BE2C (cell line): ENCODE results near the gene RAB11FIP3.

Experiments
- DNase-seq: peaks from one replicate; pipeline ENCODE4 v3.0.0-alpha.2; 2020
- H3K27me3 ChIP-seq: fragments of 250-450 bp; sonication (Bioruptor Pico); 2 replicates; pipeline ENCODE4 v1.5.1; 2020; ENCODE audit warnings: mild to moderate bottlenecking
- H3K36me3 ChIP-seq: fragments of 250-450 bp; sonication (Bioruptor Pico); 2 replicates; pipeline ENCODE4 v1.5.1; 2020; ENCODE audit warnings: mild to moderate bottlenecking
- H3K4me1 ChIP-seq: fragments of 250-450 bp; sonication (Bioruptor Pico); 2 replicates; pipeline ENCODE4 v1.5.1; 2020
- H3K4me3 ChIP-seq: 2 replicates; pipeline ENCODE4 v1.5.1; 2011; ENCODE audit warnings: low read depth, low read length
- H3K9me3 ChIP-seq: fragments of 250-450 bp; sonication (Bioruptor Pico); 2 replicates; pipeline ENCODE4 v1.5.1; 2020
- TF ChIP-seq, protein P1 (sequence below): IDR thresholded peaks from 2 replicates; pipeline ENCODE4 v1.5.1; 2012; ENCODE audit warnings: mild to moderate bottlenecking, low read depth, low read length

The RAB11FIP3 gene

DNA sequence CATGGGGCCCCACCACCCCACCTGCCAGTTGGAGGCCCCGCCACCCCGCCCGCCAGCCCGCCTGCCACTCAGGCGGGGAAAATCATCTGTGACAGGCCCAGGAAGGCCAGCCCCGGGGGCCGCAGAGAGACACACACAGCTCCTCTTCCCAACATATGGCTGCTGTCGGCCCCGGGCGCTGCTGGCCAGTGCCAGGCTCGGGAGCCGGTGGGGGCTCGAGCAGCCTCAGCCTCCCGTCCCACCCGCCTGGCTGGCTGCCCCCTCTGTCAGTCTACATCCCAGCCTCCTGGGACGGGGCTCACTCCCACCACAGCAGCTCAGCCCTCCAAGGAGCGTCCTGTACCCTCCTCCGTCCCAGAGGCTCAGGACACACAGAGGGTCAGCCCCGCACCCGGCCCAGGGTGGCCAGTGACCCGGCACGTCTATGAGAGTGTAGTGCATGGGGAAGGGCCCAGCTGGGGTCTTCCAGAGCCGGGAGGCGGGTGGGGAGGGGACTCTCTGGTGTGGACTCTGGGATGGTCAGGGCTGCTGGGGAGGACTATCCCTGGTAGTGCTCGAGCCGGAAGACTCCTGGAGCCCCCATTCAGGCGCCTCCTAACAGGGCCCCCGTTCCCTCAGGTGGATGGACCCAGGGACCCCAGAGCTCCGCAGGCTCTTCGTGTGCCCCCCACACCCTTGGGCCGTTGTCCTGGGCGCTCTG is 131.2 kb downstream of the RAB11FIP3 start:
- Histone ChIP-seq H3K27me3 (peaks cover 25% of the 10 kb centered on the region), H3K36me3 (peaks cover 18% of the 10 kb centered on the region)
- DNase-seq = no peak

DNA sequence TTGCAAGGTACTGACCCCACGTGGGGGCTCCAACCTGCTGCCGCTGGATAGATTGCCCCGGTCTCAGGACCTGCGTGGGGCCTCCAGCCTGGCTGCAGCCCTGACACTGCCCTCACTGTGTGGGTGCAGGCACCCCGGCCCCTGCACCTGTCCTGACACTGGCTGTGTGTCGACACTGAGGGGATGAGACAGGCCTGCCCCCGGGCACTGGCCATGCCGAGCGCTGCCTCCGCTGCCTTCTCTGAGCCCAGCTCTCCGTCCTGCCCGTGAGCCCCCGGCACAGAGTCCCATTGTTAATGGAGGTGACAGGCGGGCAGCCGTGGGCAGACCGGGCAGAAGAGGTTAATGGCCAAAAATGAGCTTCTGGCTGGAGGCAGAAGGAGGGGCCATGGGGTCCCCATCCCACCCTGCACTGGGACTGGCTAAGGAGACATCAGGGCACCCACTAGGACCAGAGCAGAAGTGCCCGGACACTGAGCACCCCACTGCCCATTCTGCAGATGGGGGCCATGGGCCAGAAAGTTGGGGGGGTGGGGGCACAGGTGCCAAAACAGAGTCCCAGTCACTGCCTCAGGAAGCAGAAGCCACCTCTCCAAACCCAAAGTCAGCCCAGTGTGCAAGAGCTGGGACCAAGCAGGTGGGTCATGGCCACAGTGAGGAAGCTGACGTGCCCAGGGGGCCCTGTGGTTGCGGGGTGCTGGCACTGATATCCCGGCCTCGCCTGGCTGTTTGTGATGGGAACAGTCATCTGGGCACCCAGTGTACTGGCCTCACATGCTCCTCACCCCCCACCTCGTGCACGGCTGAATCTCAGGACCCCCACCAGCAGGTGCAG is 132.2 kb downstream of the RAB11FIP3 start:
- Histone ChIP-seq H3K36me3 (peaks cover 10% of the 10 kb centered on the region; the same call in 1 of the 2 replicates), H3K4me1 (peaks cover 16% of the 10 kb centered on the region), H3K4me3 (no peak overlapping the region), H3K27me3 (peaks cover 25% of the 10 kb centered on the region), H3K9me3 (no peaks in the 10 kb centered on the region)
- DNase-seq = no peak
- TF ChIP-seq, protein P1, sequence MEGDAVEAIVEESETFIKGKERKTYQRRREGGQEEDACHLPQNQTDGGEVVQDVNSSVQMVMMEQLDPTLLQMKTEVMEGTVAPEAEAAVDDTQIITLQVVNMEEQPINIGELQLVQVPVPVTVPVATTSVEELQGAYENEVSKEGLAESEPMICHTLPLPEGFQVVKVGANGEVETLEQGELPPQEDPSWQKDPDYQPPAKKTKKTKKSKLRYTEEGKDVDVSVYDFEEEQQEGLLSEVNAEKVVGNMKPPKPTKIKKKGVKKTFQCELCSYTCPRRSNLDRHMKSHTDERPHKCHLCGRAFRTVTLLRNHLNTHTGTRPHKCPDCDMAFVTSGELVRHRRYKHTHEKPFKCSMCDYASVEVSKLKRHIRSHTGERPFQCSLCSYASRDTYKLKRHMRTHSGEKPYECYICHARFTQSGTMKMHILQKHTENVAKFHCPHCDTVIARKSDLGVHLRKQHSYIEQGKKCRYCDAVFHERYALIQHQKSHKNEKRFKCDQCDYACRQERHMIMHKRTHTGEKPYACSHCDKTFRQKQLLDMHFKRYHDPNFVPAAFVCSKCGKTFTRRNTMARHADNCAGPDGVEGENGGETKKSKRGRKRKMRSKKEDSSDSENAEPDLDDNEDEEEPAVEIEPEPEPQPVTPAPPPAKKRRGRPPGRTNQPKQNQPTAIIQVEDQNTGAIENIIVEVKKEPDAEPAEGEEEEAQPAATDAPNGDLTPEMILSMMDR = no peak

More for the DNA sequence above, 131.2 kb downstream of the RAB11FIP3 start:
- Histone ChIP-seq H3K9me3 (no peaks in the 10 kb centered on the region), H3K4me1 (peaks cover 16% of the 10 kb centered on the region), H3K4me3 (no peak overlapping the region)
- TF ChIP-seq, protein P1 = no peak

DNA sequence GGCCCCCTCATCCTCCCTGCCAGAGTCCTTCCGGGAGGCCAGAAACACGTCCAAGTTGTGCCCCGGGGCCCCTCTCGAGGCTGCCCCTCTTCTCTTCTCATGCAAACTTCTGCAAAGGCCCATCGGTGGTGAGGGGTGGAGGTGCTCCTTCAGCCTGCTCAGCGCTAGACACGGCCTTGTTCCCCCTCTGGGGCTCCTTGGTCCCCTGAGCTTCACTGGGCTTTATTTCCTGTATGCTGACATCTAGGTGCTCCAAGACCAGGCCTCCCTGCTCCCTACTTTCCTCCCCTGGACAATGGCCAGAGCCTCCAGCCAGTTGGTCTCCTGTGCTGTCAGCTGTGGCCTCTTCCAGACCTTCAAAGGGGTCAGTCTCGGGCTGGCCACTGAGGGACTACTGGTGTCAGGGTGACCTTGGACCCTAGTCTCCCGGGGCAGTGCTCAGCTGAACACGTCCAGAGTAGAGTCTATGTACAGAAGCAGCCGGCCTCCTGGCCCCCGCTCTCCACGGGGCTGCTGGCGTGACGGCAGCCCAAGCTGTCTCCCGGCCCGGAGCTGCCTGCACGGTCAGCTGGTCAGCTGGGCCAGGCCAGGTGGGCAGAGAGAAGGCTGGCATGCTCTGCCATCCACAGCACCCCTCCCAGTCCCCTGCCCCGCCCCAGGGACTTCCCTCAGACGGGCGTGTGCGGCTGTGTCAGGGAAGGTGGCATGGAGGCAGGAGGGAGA is 133.0 kb downstream of the RAB11FIP3 start:
- H3K4me1 ChIP-seq = peaks cover 16% of the 10 kb centered on the region
- H3K4me3 ChIP-seq = no peak overlapping the region
- no peak for DNase-seq
- no peaks in the 10 kb centered on the region for H3K9me3 ChIP-seq
- peaks cover 25% of the 10 kb centered on the region for H3K27me3 ChIP-seq
- TF ChIP-seq, protein P1 = no peak
- peaks cover 10% of the 10 kb centered on the region; the same call in 1 of the 2 replicates for H3K36me3 ChIP-seq

DNA sequence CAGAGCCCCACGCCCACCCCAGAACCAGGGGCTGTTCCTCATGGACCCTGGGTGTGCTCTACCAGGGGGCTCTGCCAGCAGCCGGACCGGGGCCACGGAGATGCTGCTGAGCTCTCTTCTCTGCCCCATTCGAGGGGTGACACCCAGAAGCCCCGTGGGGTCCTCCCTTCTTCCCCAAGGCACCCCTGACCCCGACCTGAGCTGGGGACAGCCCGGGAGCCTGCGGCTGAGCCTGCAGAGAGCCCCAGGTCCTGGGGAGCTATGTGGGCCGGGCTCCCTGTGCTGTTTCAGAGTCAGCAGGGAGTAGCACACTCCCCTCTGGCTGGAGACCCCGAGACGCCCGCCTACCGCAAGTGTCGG is 133.6 kb downstream of the RAB11FIP3 start:
- TF ChIP-seq, protein P1 = no peak
- Histone ChIP-seq H3K4me1 (peaks cover 16% of the 10 kb centered on the region), H3K27me3 (peaks cover 25% of the 10 kb centered on the region), H3K36me3 (peaks cover 7% of the 10 kb centered on the region; the same call in 1 of the 2 replicates), H3K4me3 (no peak overlapping the region), H3K9me3 (no peaks in the 10 kb centered on the region)
- DNase-seq = no peak

DNA sequence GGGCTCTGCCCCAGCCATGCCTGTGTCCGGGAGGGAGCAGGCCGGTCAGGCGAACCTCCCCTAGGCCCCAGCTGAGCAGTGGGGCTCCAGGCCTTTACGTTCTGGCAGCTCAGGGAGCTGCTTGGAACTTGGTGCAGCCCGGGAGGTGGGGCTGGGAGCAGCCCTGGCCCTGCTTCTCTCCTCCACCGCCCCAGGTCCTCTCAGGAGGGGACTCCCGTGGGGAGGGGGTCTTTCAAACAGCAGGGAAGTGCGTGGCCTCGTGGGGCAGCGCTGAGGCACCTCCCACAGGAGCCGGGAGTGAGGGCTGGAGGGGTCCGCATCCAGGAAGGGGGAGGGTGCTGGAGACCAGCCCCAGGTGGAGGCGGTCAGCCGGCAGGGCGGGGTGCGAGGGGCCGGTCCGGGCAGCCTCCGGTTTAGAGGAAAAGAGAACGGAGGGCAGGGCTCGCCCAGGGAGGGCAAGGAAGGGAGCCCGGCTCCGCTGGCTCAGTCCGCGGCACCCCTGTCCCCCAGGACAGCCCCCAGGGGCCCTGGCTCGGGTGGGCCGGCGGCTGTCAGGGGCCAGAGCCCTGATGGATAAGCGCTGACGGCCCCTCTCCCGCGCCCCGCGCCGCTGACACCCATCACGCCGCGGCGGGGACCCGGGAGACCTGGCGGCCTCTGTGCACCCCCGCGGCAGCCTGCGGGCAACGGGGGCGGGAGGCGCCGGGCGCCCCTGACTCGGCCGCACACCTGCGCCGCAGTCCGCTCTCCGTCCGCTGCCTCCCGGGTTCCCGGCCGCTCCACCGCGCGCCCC is 134.2 kb downstream of the RAB11FIP3 start:
- H3K27me3 ChIP-seq = peaks cover 25% of the 10 kb centered on the region
- no peaks in the 10 kb centered on the region for H3K9me3 ChIP-seq
- TF ChIP-seq, protein P1 = no peak
- no peak for DNase-seq
- peaks cover under 1% of the 10 kb centered on the region; the same call in 1 of the 2 replicates for H3K36me3 ChIP-seq
- peaks cover 16% of the 10 kb centered on the region for H3K4me1 ChIP-seq
- no peak overlapping the region for H3K4me3 ChIP-seq
